K562 (cell line): ENCODE results near the gene RYR1. TPM values are rescaled to one million over a fixed set of nuclear protein-coding genes. Genes with fewer than 3 reads are reported as not detected.

Experiments used
- CBX3 ChIP-seq, 2 experiments: IDR thresholded peaks; 1 replicate in 1 of 2; 2 replicates in 1 of 2; pipeline ENCODE4 v1.6.1; 2012; ENCODE audit warnings: inconsistent platforms in 2 of 2, low read length in 2 of 2, borderline replicate concordance in 1 of 2, control low read depth in 1 of 2
- HNRNPH1 ChIP-seq: fragments of 200-400 bp; formaldehyde crosslinking; optimal IDR thresholded peaks from 2 replicates; pipeline ENCODE3; 2017; ENCODE audit warnings: low read depth, mild to moderate bottlenecking, low read length, moderate library complexity
- MAZ ChIP-seq, 2 experiments: fragments of 450-650 bp in 1 of 2; sonication (generic) in 1 of 2; formaldehyde crosslinking; IDR thresholded peaks in 1 of 2; conservative IDR thresholded peaks in 1 of 2; 2 replicates each; pipeline versions ENCODE4 v1.4.0 to v1.5.0; 2020; ENCODE audit warnings: mild to moderate bottlenecking in 1 of 2, missing genetic modification reagents in 1 of 2
- MTF1 ChIP-seq: fragments of 250-450 bp; sonication (Bioruptor Pico); IDR thresholded peaks from 2 replicates; pipeline ENCODE4 v1.9.0; 2021; ENCODE audit warnings: moderate library complexity, mild to moderate bottlenecking, inconsistent platforms, borderline replicate concordance
- NCOA1 ChIP-seq: fragments of 450-650 bp; IDR thresholded peaks from 2 replicates; pipeline ENCODE4 v1.6.1; 2016; ENCODE audit warnings: low read depth
- NFXL1 ChIP-seq: fragments of 450-650 bp; formaldehyde crosslinking; IDR thresholded peaks from 2 replicates; pipeline ENCODE4 v1.4.0; 2021; ENCODE audit warnings: mild to moderate bottlenecking
- PHF20 ChIP-seq: fragments of 450-650 bp; IDR thresholded peaks from 2 replicates; pipeline ENCODE4 v1.6.1; 2018; ENCODE audit not compliant: partially characterized antibody
- SIX5 ChIP-seq, 2 experiments: IDR thresholded peaks; 2 replicates each; pipeline ENCODE4 v1.6.1; 2011; ENCODE audit warnings: low read length in 2 of 2, borderline replicate concordance in 1 of 2, low read depth in 1 of 2, mild to moderate bottlenecking in 1 of 2, moderate library complexity in 1 of 2; ENCODE audit not compliant: insufficient read depth in 1 of 2
- SMARCA5 ChIP-seq: fragments of 450-650 bp; IDR thresholded peaks from 2 replicates; pipeline ENCODE4 v1.6.1; 2016
- TEAD1 ChIP-seq, 2 experiments: fragments of 450-650 bp in 1 of 2; sonication (generic) in 1 of 2; formaldehyde crosslinking; IDR thresholded peaks; 2 replicates each; pipeline versions ENCODE4 v1.4.0 to v1.8.0; 2020 to 2022; ENCODE audit warnings: mild to moderate bottlenecking in 2 of 2, missing genetic modification reagents in 1 of 2
- U2AF1 ChIP-seq: fragments of 200-400 bp; formaldehyde crosslinking; optimal IDR thresholded peaks from 2 replicates; pipeline ENCODE3; 2017; ENCODE audit warnings: mild to moderate bottlenecking, low read depth, low read length, moderate library complexity
- ZNF263 ChIP-seq: sonication (generic); formaldehyde crosslinking; IDR thresholded peaks from 2 replicates; pipeline ENCODE4 v1.8.0; 2022; ENCODE audit warnings: mild to moderate bottlenecking, missing genetic modification reagents, borderline replicate concordance
- polyA plus RNA-seq, 8 experiments: library from polyadenylated mRNA; depleted of rRNA in 4 of 8; stranded (reverse) in 5 of 8; unstranded in 3 of 8; fragments of >200 nt; fragmentation: Nextera tagmentation in 2 of 8; fragmentation: Illumina TruSeq in 1 of 8; extraction: Ambion mirVana in 2 of 8; extraction: Trizol in 1 of 8; gene quantifications; 2 replicates each; pipeline versions ENCODE4 v1.2.1 to v1.2.3, GENCODE V29; 2011 to 2014; ENCODE audit warnings: inconsistent platforms in 1 of 8, missing spikeins in 1 of 8
- total RNA-seq, 7 experiments: library from RNA; depleted of rRNA in 6 of 7; stranded (reverse); fragments of >200 nt in 6 of 7; fragmentation: Illumina TruSeq in 2 of 7; extraction: Trizol in 2 of 7; gene quantifications; 2 replicates each; pipeline versions ENCODE4 v1.2.1 to v1.2.3, GENCODE V29; 2011 to 2021; ENCODE audit warnings: low replicate concordance in 1 of 7
- TF ChIP-seq, protein P1 (sequence below): fragments of 250-450 bp; sonication (Bioruptor Pico); IDR thresholded peaks from 2 replicates; pipeline ENCODE4 v1.5.0; 2021; ENCODE audit warnings: mild to moderate bottlenecking, moderate library complexity
- TF ChIP-seq, protein P2 (sequence below): sonication (generic); formaldehyde crosslinking; IDR thresholded peaks from 2 replicates; pipeline ENCODE4 v1.8.0; 2023; ENCODE audit warnings: missing genetic modification reagents, mild to moderate bottlenecking, borderline replicate concordance
- TF ChIP-seq, protein P3 (sequence below): fragments of 450-650 bp; formaldehyde crosslinking; IDR thresholded peaks from 2 replicates; pipeline ENCODE4 v1.4.0; 2022; ENCODE audit warnings: mild to moderate bottlenecking, moderate library complexity

Gene RYR1
- total and polyA plus RNA-seq, 9 of the 15 experiments (the other 6 are each of a cell fraction or from before 2014, with no cell fraction given): 0.11 to 7.4 (median 3.7) TPM

GRCh38 chr19:38441657-38442348 is 8.3 kb downstream of the RYR1 start (continued):
- TF ChIP-seq, protein P1, sequence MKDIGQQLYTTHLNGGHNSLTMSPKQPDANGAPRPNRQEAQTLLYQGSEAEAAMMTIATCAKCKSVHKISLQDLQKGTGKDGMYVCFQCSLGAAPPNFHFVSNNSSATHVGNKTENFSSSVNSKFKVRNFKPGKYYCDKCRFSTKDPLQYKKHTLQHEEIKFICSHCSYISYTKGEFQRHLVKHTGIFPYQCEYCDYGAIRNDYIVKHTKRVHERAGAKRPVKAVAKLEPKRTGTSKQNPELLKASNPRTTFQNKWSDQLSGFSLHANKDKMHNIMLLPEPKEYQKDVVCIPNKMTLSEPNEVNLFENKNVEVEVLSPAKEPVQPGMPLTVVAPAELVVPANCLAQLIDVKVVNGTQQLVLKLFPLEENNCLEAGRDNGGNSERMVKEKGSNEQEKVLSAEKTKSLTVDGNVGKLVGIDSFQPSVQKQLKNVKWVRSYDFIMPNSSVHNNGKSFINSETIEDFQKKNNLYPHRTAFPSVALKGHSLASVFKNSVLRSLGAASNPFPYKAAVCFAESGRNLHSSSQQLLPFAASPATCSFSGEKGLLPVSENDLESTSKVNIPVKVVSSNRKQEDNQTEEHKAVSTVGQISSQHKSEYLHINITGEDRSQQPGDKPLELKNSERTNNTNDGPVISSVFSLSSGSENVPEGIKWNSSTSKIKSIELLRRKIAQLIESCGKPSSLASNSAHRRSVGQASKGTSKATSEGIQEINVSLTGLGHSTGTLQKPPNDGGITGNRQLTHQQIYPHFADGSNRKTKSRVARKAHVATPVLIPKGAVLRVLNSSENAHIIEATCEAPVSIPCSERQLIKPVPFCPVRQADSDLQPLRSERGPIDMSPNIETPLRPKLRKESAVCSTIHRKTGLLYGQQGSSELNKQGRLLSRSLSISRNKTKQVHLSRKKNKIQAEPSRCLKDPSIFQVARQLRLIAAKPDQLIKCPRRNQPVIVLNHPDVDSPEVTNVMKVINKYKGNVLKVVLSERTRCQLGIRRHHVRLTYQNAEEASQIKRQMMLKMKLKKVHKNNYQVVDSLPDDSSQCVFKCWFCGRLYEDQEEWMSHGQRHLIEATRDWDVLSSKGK (CRISPR knock-in tag): no peak
- 0 out of 4 replicates have a peak, but pooled peaks of 1 of the 2 experiments have one; percentile 24 for TF ChIP-seq MAZ (CRISPR knock-in tag; conservative IDR thresholded peaks at IDR 0.05 in 1 of 2, IDR thresholded peaks at IDR 0.05 in 1 of 2)
- TF ChIP-seq SMARCA5: peak; percentile 59; the same call in 1 of the 2 replicates
- no peak for TF ChIP-seq NFXL1
- TF ChIP-seq, protein P2, sequence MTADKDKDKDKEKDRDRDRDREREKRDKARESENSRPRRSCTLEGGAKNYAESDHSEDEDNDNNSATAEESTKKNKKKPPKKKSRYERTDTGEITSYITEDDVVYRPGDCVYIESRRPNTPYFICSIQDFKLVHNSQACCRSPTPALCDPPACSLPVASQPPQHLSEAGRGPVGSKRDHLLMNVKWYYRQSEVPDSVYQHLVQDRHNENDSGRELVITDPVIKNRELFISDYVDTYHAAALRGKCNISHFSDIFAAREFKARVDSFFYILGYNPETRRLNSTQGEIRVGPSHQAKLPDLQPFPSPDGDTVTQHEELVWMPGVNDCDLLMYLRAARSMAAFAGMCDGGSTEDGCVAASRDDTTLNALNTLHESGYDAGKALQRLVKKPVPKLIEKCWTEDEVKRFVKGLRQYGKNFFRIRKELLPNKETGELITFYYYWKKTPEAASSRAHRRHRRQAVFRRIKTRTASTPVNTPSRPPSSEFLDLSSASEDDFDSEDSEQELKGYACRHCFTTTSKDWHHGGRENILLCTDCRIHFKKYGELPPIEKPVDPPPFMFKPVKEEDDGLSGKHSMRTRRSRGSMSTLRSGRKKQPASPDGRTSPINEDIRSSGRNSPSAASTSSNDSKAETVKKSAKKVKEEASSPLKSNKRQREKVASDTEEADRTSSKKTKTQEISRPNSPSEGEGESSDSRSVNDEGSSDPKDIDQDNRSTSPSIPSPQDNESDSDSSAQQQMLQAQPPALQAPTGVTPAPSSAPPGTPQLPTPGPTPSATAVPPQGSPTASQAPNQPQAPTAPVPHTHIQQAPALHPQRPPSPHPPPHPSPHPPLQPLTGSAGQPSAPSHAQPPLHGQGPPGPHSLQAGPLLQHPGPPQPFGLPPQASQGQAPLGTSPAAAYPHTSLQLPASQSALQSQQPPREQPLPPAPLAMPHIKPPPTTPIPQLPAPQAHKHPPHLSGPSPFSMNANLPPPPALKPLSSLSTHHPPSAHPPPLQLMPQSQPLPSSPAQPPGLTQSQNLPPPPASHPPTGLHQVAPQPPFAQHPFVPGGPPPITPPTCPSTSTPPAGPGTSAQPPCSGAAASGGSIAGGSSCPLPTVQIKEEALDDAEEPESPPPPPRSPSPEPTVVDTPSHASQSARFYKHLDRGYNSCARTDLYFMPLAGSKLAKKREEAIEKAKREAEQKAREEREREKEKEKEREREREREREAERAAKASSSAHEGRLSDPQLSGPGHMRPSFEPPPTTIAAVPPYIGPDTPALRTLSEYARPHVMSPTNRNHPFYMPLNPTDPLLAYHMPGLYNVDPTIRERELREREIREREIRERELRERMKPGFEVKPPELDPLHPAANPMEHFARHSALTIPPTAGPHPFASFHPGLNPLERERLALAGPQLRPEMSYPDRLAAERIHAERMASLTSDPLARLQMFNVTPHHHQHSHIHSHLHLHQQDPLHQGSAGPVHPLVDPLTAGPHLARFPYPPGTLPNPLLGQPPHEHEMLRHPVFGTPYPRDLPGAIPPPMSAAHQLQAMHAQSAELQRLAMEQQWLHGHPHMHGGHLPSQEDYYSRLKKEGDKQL (CRISPR knock-in tag): no peak
- TF ChIP-seq CBX3 (IDR thresholded peaks at IDR 0.05; ENCODE audit: borderline replicate concordance in 1 of 2, low read length in 2 of 2): no peak
- no peak for TF ChIP-seq PHF20
- TF ChIP-seq, protein P3, sequence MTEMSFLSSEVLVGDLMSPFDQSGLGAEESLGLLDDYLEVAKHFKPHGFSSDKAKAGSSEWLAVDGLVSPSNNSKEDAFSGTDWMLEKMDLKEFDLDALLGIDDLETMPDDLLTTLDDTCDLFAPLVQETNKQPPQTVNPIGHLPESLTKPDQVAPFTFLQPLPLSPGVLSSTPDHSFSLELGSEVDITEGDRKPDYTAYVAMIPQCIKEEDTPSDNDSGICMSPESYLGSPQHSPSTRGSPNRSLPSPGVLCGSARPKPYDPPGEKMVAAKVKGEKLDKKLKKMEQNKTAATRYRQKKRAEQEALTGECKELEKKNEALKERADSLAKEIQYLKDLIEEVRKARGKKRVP (CRISPR knock-in tag): no peak
- TF ChIP-seq NCOA1: no peak
- no peak for TF ChIP-seq ZNF263 (CRISPR knock-in tag)
- TF ChIP-seq U2AF1: no peak
- TF ChIP-seq SIX5 (IDR thresholded peaks at IDR 0.05; ENCODE audit: borderline replicate concordance in 1 of 2, insufficient read depth in 1 of 2, low read depth in 1 of 2, low read length in 2 of 2): no peak
- no peak for TF ChIP-seq HNRNPH1
- TF ChIP-seq TEAD1 (CRISPR knock-in tag; IDR thresholded peaks at IDR 0.05): no peak
- no peak for TF ChIP-seq MTF1 (CRISPR knock-in tag)
